SH-SY5Y (cell line): ENCODE measurements around the gene MAST4.

Source experiments
- GATA2 ChIP-seq: IDR thresholded peaks from 2 replicates; pipeline ENCODE4 v1.6.1; 2011; ENCODE audit warnings: mild to moderate bottlenecking, low read depth, low read length
- GATA3 ChIP-seq: IDR thresholded peaks from 2 replicates; pipeline ENCODE4 v1.6.1; 2011; ENCODE audit warnings: low read depth, mild to moderate bottlenecking, low read length, moderate library complexity

DNA sequence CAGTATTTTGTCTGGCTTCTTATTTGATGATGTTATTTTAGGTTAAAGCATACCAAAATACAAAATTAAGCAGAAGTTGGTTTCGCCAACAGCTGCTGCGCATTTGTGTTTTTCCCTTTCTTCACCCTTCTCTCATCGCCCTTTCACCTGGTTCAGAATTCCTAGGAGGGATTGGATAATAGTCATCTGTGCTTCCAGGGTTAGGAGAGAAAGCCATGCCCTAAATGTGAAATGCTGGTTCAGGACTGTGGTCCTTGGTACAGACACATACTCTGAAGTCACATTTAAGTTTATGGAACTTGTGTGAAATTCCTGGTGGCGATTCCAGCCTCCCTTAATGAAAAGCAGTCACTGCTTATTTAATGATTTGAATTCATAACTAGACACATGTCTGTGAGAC is 7.7 kb downstream of the MAST4 start:
- TF ChIP-seq GATA2 (no peak), GATA3 (no peak)
